ENCODE results near the gene CNTN4.

DNA sequence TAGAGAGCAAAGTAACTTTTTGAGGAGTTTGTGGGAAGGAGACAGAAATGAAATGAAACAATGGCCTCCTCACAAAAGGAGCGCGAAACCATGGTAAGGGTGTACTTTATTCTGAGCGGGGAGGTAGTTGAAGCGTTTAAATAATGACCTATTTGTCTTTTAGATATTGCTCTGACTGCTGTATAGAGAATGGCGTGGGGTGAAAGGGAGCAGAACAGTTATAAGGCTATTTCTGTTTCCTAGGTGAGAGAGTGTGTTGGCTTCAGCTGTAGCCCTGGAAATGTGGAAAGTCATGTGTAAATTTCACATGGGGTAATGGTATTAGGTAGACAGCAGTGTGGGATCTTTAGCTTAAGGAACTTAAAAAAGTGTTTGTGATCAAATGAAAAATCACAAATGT, 54.9 kb downstream of the CNTN4 start:
- TF ChIP-seq, protein P1, sequence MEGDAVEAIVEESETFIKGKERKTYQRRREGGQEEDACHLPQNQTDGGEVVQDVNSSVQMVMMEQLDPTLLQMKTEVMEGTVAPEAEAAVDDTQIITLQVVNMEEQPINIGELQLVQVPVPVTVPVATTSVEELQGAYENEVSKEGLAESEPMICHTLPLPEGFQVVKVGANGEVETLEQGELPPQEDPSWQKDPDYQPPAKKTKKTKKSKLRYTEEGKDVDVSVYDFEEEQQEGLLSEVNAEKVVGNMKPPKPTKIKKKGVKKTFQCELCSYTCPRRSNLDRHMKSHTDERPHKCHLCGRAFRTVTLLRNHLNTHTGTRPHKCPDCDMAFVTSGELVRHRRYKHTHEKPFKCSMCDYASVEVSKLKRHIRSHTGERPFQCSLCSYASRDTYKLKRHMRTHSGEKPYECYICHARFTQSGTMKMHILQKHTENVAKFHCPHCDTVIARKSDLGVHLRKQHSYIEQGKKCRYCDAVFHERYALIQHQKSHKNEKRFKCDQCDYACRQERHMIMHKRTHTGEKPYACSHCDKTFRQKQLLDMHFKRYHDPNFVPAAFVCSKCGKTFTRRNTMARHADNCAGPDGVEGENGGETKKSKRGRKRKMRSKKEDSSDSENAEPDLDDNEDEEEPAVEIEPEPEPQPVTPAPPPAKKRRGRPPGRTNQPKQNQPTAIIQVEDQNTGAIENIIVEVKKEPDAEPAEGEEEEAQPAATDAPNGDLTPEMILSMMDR (IDR thresholded peaks at IDR 0.05; ENCODE audit: low read depth, low read length): no peak
- TF ChIP-seq EZH2phosphoT487 (IDR thresholded peaks at IDR 0.05; ENCODE audit: low read depth): no peak

Data from OCI-LY3 (cell line).